K562 (cell line): ENCODE measurements around the gene ICA1. TPM values are rescaled to one million over a fixed set of nuclear protein-coding genes. Genes with fewer than 3 reads are reported as not detected.

Source experiments
- ATAC-seq: fragments of 200-7000 bp; cut with Tn5 transposase; 3 replicates; pipeline ENCODE4 v1.9.1; 2020; ENCODE audit warnings: moderate library complexity
- BruUV-seq: library from RNA; stranded (reverse); fragments of 400-500 nt; replicated peaks from 2 replicates; lab custom pipeline; 2021; lab: Mats Ljungman, UMichigan
- CTCF ChIA-PET: fragments of 300-600 bp; formaldehyde crosslinking; extraction: SDS; loops from one replicate; lab custom pipeline; 2021; ENCODE audit warnings: low intra/inter-chr PET ratio; lab: Yijun Ruan, JAX
- POLR2A ChIA-PET: fragments of 300-600, 350-650 bp; sonication (Branson Sonifier 250); formaldehyde crosslinking; extraction: SDS; loops from one replicate; lab custom pipeline; 2021; ENCODE audit warnings: antibody characterized with exemption, inconsistent platforms; lab: Yijun Ruan, JAX
- DNase-seq, 4 experiments: peaks; one replicate each; pipeline versions ENCODE4 v3.0.0 to v3.0.0-alpha.2; 2011 to 2018; ENCODE audit warnings: low spot score in 3 of 4, mixed read lengths in 3 of 4; ENCODE audit errors: extremely low read depth in 1 of 4
- FAIRE-seq: peaks from 2 replicates; lab custom pipeline; 2011; peaks lifted over from hg19 to GRCh38; lab: Jason Lieb, UNC
- H2AFZ ChIP-seq: 2 replicates; pipeline ENCODE4 v1.6.0; 2011; ENCODE audit warnings: low read depth, low read length, control low read depth, inconsistent platforms
- H3K27ac ChIP-seq: fragments of 200-600 bp; 3 replicates; pipeline ENCODE4 v1.8.0; 2011; ENCODE audit warnings: low read depth, mild to moderate bottlenecking, control low read depth, inconsistent platforms, low read length, moderate library complexity, mixed read lengths; ENCODE audit errors: extremely low read depth
- H3K27me3 ChIP-seq, 2 experiments: fragments of 300-600 bp in 1 of 2; 2 replicates in 1 of 2; 3 replicates in 1 of 2; pipeline versions ENCODE4 v1.6.0 to v1.8.0; 2011; ENCODE audit warnings: inconsistent platforms in 2 of 2, low read length in 2 of 2, mild to moderate bottlenecking in 1 of 2, mixed read lengths in 1 of 2, moderate library complexity in 1 of 2; ENCODE audit not compliant: control insufficient read depth in 2 of 2, insufficient read depth in 2 of 2
- H3K36me3 ChIP-seq: fragments of 300-600 bp; 3 replicates; pipeline ENCODE4 v1.8.0; 2011; ENCODE audit warnings: mild to moderate bottlenecking, low read length, inconsistent platforms; ENCODE audit not compliant: control insufficient read depth, insufficient read depth
- H3K4me1 ChIP-seq, 2 experiments: fragments of 200-600 bp in 1 of 2; replicated peaks in 1 of 2; 2 replicates in 1 of 2; 3 replicates in 1 of 2; pipeline versions ENCODE4 v1.5.1 to v1.8.0; 2011; ENCODE audit warnings: inconsistent platforms in 2 of 2, low read length in 2 of 2, mild to moderate bottlenecking in 1 of 2, mixed read lengths in 1 of 2, moderate library complexity in 1 of 2; ENCODE audit not compliant: control insufficient read depth in 2 of 2, insufficient read depth in 2 of 2
- H3K4me2 ChIP-seq: 2 replicates; pipeline ENCODE4 v1.6.1; 2011; ENCODE audit warnings: low read length, control low read depth, inconsistent platforms, mixed read lengths; ENCODE audit not compliant: insufficient read depth
- H3K4me3 ChIP-seq: fragments of 200-600 bp; sonication (generic), shearing (Covaris generic); 2 replicates; pipeline ENCODE4 v1.5.1; 2016; ENCODE audit warnings: control low read depth, inconsistent platforms
- H3K79me2 ChIP-seq: fragments of 200-600 bp; 3 replicates; pipeline ENCODE4 v1.8.0; 2011; ENCODE audit warnings: low read length, inconsistent platforms; ENCODE audit not compliant: control insufficient read depth, insufficient read depth
- H3K9ac ChIP-seq, 2 experiments: 2 replicates each; pipeline versions ENCODE4 v1.6.0 to v1.6.1; 2011; ENCODE audit warnings: low read depth in 2 of 2, low read length in 2 of 2, control low read depth in 1 of 2, inconsistent platforms in 1 of 2, mild to moderate bottlenecking in 1 of 2, mixed read lengths in 1 of 2; ENCODE audit not compliant: insufficient read depth in 1 of 2
- H3K9me1 ChIP-seq: one replicate; pipeline ENCODE4 v1.6.0; 2011; ENCODE audit warnings: inconsistent platforms, mild to moderate bottlenecking, low read length, moderate library complexity; ENCODE audit not compliant: control insufficient read depth, insufficient read depth
- H3K9me3 ChIP-seq: replicated peaks from 2 replicates; pipeline ENCODE4 v1.5.1; 2011; ENCODE audit warnings: low read depth, low read length, inconsistent platforms; ENCODE audit not compliant: control insufficient read depth, insufficient read depth
- H4K20me1 ChIP-seq: replicated peaks from 2 replicates; pipeline ENCODE4 v1.6.1; 2011; ENCODE audit warnings: low read length, inconsistent platforms, mixed read lengths; ENCODE audit not compliant: control insufficient read depth, insufficient read depth
- C11orf30 ChIP-seq: fragments of 450-650 bp; IDR thresholded peaks from 2 replicates; pipeline ENCODE4 v1.6.1; 2016; ENCODE audit warnings: low read depth, mild to moderate bottlenecking
- CBX1 ChIP-seq: sonication (generic); IDR thresholded peaks from 2 replicates; pipeline ENCODE4 v1.6.1; 2016; ENCODE audit warnings: antibody characterized with exemption, low read depth, mild to moderate bottlenecking
- CBX3 ChIP-seq, 2 experiments: IDR thresholded peaks; 1 replicate in 1 of 2; 2 replicates in 1 of 2; pipeline ENCODE4 v1.6.1; 2012; ENCODE audit warnings: inconsistent platforms in 2 of 2, low read length in 2 of 2, borderline replicate concordance in 1 of 2, control low read depth in 1 of 2
- CHCHD3 ChIP-seq: fragments of 250-450 bp; sonication (Bioruptor Pico); IDR thresholded peaks from 2 replicates; pipeline ENCODE4 v2.1.2; 2022; ENCODE audit warnings: mild to moderate bottlenecking
- CHD1 ChIP-seq: fragments of 200-600 bp; sonication (generic); IDR thresholded peaks from one replicate; pipeline ENCODE4 v1.6.1; 2012; ENCODE audit warnings: mild to moderate bottlenecking, moderate library complexity, low read length, inconsistent platforms
- CXXC5 ChIP-seq: fragments of 250-450 bp; sonication (Bioruptor Pico); IDR thresholded peaks from 2 replicates; pipeline ENCODE4 v1.8.0; 2022; ENCODE audit warnings: inconsistent platforms, mild to moderate bottlenecking, moderate library complexity
- E4F1 ChIP-seq: fragments of 250-450 bp; sonication (Bioruptor Pico); IDR thresholded peaks from 2 replicates; pipeline ENCODE4 v1.5.0; 2021; ENCODE audit warnings: mild to moderate bottlenecking, borderline replicate concordance
- GABPA ChIP-seq: fragments of 200-800 bp; sonication (Bioruptor generic); conservative IDR thresholded peaks from 2 replicates; pipeline ENCODE4 v1.6.1; 2016; ENCODE audit warnings: low read depth, missing genetic modification characterization, missing compliant biosample characterization
- JUNB ChIP-seq: fragments of 450-650 bp; formaldehyde crosslinking; conservative IDR thresholded peaks from 2 replicates; pipeline ENCODE4 v1.4.0; 2020; ENCODE audit warnings: mild to moderate bottlenecking
- KLF6 ChIP-seq: fragments of 250-450 bp; sonication (Bioruptor Pico); IDR thresholded peaks from 2 replicates; pipeline ENCODE4 v1.4.0; 2020; ENCODE audit warnings: mild to moderate bottlenecking, moderate library complexity, borderline replicate concordance
- MAFF ChIP-seq: IDR thresholded peaks from 2 replicates; pipeline ENCODE4 v1.6.1; 2012; ENCODE audit warnings: low read length, improper control_type of control experiment
- NCOA6 ChIP-seq: fragments of 450-650 bp; IDR thresholded peaks from 2 replicates; pipeline ENCODE4 v1.6.1; 2017; ENCODE audit warnings: mild to moderate bottlenecking
- NFE2L1 ChIP-seq: fragments of 450-650 bp; IDR thresholded peaks from 2 replicates; pipeline ENCODE4 v1.6.1; 2016; ENCODE audit warnings: missing genetic modification characterization, low read depth, mild to moderate bottlenecking, missing compliant biosample characterization, moderate library complexity, borderline replicate concordance
- PRMT5 ChIP-seq: sonication (generic); formaldehyde crosslinking; IDR thresholded peaks from 2 replicates; pipeline ENCODE4 v1.5.0; 2020; ENCODE audit warnings: missing genetic modification reagents
- ZNF232 ChIP-seq: sonication (generic); formaldehyde crosslinking; IDR thresholded peaks from 2 replicates; pipeline ENCODE4 v1.8.0; 2022; ENCODE audit warnings: mild to moderate bottlenecking, missing genetic modification reagents
- ZNF316 ChIP-seq: fragments of 450-650 bp; IDR thresholded peaks from 2 replicates; pipeline ENCODE4 v1.6.1; 2016
- ZNF830 ChIP-seq: fragments of 250-450 bp; sonication (Bioruptor Pico); IDR thresholded peaks from 2 replicates; pipeline ENCODE4 v1.5.0; 2021; ENCODE audit warnings: mild to moderate bottlenecking
- WGBS: fragments of 100-300 bp; shearing (Covaris generic); methylation state at CpG from one replicate; pipeline ENCODE4 v1.1.6; 2016; ENCODE audit warnings: low coverage, mixed read lengths; ENCODE audit not compliant: insufficient coverage; ENCODE audit errors: missing lambda C conversion rate; 5-methylcytosine and 5-hydroxymethylcytosine counted together
- in situ Hi-C: fragments of 300-500 bp; cut with MboI; formaldehyde crosslinking; loops from 4 replicates; pipeline ENCODE4 v1.15.0; 2018; ENCODE audit warnings: inconsistent platforms, mixed read lengths
- intact Hi-C: fragments of 100-400 bp; cut with micrococcal nuclease; formaldehyde crosslinking; loops from 2 replicates; pipeline ENCODE4 v1.14.2; 2022
- polyA plus RNA-seq, 8 experiments: library from polyadenylated mRNA; depleted of rRNA in 4 of 8; stranded (reverse) in 5 of 8; unstranded in 3 of 8; fragments of >200 nt; fragmentation: Nextera tagmentation in 2 of 8; fragmentation: Illumina TruSeq in 1 of 8; extraction: Ambion mirVana in 2 of 8; extraction: Trizol in 1 of 8; gene quantifications; 2 replicates each; pipeline versions ENCODE4 v1.2.1 to v1.2.3, GENCODE V29; 2011 to 2014; ENCODE audit warnings: inconsistent platforms in 1 of 8, missing spikeins in 1 of 8
- total RNA-seq, 7 experiments: library from RNA; depleted of rRNA in 6 of 7; stranded (reverse); fragments of >200 nt in 6 of 7; fragmentation: Illumina TruSeq in 2 of 7; extraction: Trizol in 2 of 7; gene quantifications; 2 replicates each; pipeline versions ENCODE4 v1.2.1 to v1.2.3, GENCODE V29; 2011 to 2021; ENCODE audit warnings: low replicate concordance in 1 of 7
- TF ChIP-seq, protein P1 (sequence below): sonication (generic); formaldehyde crosslinking; IDR thresholded peaks from 2 replicates; pipeline ENCODE4 v1.8.0; 2022; ENCODE audit warnings: mild to moderate bottlenecking, missing genetic modification reagents, borderline replicate concordance
- TF ChIP-seq, protein P2 (sequence below), 3 experiments: IDR thresholded peaks in 2 of 3; conservative IDR thresholded peaks in 1 of 3; 2 replicates each; pipeline ENCODE4 v1.5.1; 2011 to 2012; ENCODE audit warnings: low read length in 3 of 3, mild to moderate bottlenecking in 3 of 3, control low read depth in 2 of 3, improper control_type of control experiment in 1 of 3, inconsistent platforms in 1 of 3, low read depth in 1 of 3, mixed read lengths in 1 of 3, moderate library complexity in 1 of 3; ENCODE audit not compliant: insufficient read depth in 2 of 3

The ICA1 gene
- total and polyA plus RNA-seq, 9 of the 15 experiments (the other 6 are each of a cell fraction or from before 2014, with no cell fraction given): 7.1 to 22.3 (median 16.4) TPM

DNA sequence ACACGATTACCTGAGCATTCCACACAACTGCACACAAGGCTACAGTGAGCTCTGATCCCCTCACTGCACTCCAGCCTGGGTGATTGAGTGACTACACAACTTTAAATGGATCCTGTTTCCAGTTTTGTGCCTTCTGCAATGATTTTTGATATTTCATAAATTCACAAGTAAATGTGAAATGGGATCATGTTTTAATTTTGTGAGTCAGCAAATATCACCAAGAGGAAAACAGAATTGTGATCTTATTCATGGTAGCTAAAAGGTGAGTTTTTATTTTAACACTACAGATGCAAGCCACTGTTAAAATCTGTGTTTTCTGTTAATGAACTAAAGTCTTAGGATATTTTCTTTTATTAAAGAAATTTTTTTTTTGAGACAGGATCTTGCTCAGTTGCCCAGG lies 11.4 kb downstream of the ICA1 start:
- DNase-seq (no peak), ATAC-seq (no peak), FAIRE-seq (no peak)
- Histone ChIP-seq H3K9ac (no peak overlapping the region), H3K9me1 (no peaks in the 10 kb centered on the region), H3K4me3 (no peak overlapping the region), H3K27ac (no peak overlapping the region), H2AFZ (no peak overlapping the region), H3K4me1 (peaks cover 0 to 4% of the 10 kb centered on the region in 2 experiments; a peak in 1 of 5 replicates), H3K79me2 (no peaks in the 10 kb centered on the region), H4K20me1 (no peaks in the 10 kb centered on the region), H3K4me2 (no peak overlapping the region), H3K9me3 (no peaks in the 10 kb centered on the region), H3K27me3 (no peaks in the 10 kb centered on the region), H3K36me3 (no peaks in the 10 kb centered on the region)
- no TSS peak for BruUV-seq
- WGBS: 50% methylated on average over 1 of the region's 1 CpG
- ChIA-PET CTCF (no interaction called here), POLR2A (interaction anchor here (0.6 to 1.0 kb wide), 4 partner anchors 11 to 570 kb away, joined by 3 to 4 read pairs (median 3); no protein-coding TSS in a partner anchor)
- in situ Hi-C loops (no loop called here), intact Hi-C loops (no loop called here)
- TF ChIP-seq C11orf30 (peak; percentile 72), CBX3 (IDR thresholded peaks at IDR 0.05; ENCODE audit: borderline replicate concordance in 1 of 2, low read length in 2 of 2) (no peak), PRMT5 (CRISPR knock-in tag) (no peak), ZNF232 (CRISPR knock-in tag) (no peak), NFE2L1 (tag) (no peak), CHD1 (no peak), GABPA (tag) (no peak), NCOA6 (no peak), ZNF316 (peak; percentile 86), KLF6 (CRISPR knock-in tag) (no peak), ZNF830 (CRISPR knock-in tag) (no peak), JUNB (CRISPR knock-in tag) (no peak), CHCHD3 (CRISPR knock-in tag) (no peak), CXXC5 (CRISPR knock-in tag) (no peak), MAFF (peak; percentile 41), E4F1 (no peak), CBX1 (no peak)
- TF ChIP-seq, protein P1, sequence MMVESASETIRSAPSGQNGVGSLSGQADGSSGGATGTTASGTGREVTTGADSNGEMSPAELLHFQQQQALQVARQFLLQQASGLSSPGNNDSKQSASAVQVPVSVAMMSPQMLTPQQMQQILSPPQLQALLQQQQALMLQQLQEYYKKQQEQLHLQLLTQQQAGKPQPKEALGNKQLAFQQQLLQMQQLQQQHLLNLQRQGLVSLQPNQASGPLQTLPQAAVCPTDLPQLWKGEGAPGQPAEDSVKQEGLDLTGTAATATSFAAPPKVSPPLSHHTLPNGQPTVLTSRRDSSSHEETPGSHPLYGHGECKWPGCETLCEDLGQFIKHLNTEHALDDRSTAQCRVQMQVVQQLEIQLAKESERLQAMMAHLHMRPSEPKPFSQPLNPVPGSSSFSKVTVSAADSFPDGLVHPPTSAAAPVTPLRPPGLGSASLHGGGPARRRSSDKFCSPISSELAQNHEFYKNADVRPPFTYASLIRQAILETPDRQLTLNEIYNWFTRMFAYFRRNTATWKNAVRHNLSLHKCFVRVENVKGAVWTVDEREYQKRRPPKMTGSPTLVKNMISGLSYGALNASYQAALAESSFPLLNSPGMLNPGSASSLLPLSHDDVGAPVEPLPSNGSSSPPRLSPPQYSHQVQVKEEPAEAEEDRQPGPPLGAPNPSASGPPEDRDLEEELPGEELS (CRISPR knock-in tag): no peak
- TF ChIP-seq, protein P2, sequence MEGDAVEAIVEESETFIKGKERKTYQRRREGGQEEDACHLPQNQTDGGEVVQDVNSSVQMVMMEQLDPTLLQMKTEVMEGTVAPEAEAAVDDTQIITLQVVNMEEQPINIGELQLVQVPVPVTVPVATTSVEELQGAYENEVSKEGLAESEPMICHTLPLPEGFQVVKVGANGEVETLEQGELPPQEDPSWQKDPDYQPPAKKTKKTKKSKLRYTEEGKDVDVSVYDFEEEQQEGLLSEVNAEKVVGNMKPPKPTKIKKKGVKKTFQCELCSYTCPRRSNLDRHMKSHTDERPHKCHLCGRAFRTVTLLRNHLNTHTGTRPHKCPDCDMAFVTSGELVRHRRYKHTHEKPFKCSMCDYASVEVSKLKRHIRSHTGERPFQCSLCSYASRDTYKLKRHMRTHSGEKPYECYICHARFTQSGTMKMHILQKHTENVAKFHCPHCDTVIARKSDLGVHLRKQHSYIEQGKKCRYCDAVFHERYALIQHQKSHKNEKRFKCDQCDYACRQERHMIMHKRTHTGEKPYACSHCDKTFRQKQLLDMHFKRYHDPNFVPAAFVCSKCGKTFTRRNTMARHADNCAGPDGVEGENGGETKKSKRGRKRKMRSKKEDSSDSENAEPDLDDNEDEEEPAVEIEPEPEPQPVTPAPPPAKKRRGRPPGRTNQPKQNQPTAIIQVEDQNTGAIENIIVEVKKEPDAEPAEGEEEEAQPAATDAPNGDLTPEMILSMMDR (IDR thresholded peaks at IDR 0.05 in 2 of 3, conservative IDR thresholded peaks at IDR 0.05 in 1 of 3; ENCODE audit: insufficient read depth in 2 of 3, low read depth in 1 of 3, low read length in 3 of 3): no peak
